ENCODE data around the gene PLPP1.

Gene PLPP1

GRCh38 chr5:55497712-55498111 is 37.1 kb downstream of the PLPP1 start:
- peaks cover 5% of the 10 kb centered on the region for H3K36me3 Mint-ChIP-seq (ENCODE audit: low read depth)
- peak overlapping the region; percentile 7 for H3K27ac Mint-ChIP-seq
- no peaks in the 10 kb centered on the region for H3K9me3 Mint-ChIP-seq
- peaks cover 24% of the 10 kb centered on the region for H3K4me1 Mint-ChIP-seq
- no peaks in the 10 kb centered on the region for H3K27me3 Mint-ChIP-seq (ENCODE audit: low read depth, poor library complexity)
- DNase-seq: no peak
- H3K4me3 Mint-ChIP-seq: no peak overlapping the region
- no peak for TF ChIP-seq CTCF (IDR thresholded peaks at IDR 0.05)

- no peak overlapping the region for H3K4me3 Mint-ChIP-seq
- H3K27ac Mint-ChIP-seq: no peak overlapping the region
- no peak for TF ChIP-seq CTCF (IDR thresholded peaks at IDR 0.05)
- H3K36me3 Mint-ChIP-seq (ENCODE audit: low read depth): peaks cover 6% of the 10 kb centered on the region
- H3K9me3 Mint-ChIP-seq: no peaks in the 10 kb centered on the region
- peaks cover 21% of the 10 kb centered on the region for H3K4me1 Mint-ChIP-seq
- DNase-seq: no peak
- H3K27me3 Mint-ChIP-seq (ENCODE audit: low read depth, poor library complexity): no peaks in the 10 kb centered on the region
Measured at GRCh38 chr5:55495216-55495615, 39.5 kb downstream of the PLPP1 start.

- Mint-ChIP-seq H3K27me3 (ENCODE audit: low read depth, poor library complexity) (no peaks in the 10 kb centered on the region), H3K27ac (no peak overlapping the region), H3K36me3 (ENCODE audit: low read depth) (peaks cover 12% of the 10 kb centered on the region), H3K4me1 (peaks cover 2% of the 10 kb centered on the region), H3K9me3 (no peaks in the 10 kb centered on the region), H3K4me3 (no peak overlapping the region)
- no peak for TF ChIP-seq CTCF (IDR thresholded peaks at IDR 0.05)
- DNase-seq: no peak
Measured at GRCh38 chr5:55492449-55492848, 42.3 kb downstream of the PLPP1 start.

GRCh38 chr5:55485073-55485472 is 49.7 kb downstream of the PLPP1 start:
- Mint-ChIP-seq H3K4me1 (peaks cover 11% of the 10 kb centered on the region), H3K27ac (no peak overlapping the region), H3K4me3 (no peak overlapping the region), H3K36me3 (ENCODE audit: low read depth) (peaks cover 6% of the 10 kb centered on the region), H3K27me3 (ENCODE audit: low read depth, poor library complexity) (no peaks in the 10 kb centered on the region), H3K9me3 (no peaks in the 10 kb centered on the region)
- TF ChIP-seq CTCF (IDR thresholded peaks at IDR 0.05): no peak
- no peak for DNase-seq

- no peak for DNase-seq
- Mint-ChIP-seq H3K27ac (no peak overlapping the region), H3K9me3 (no peaks in the 10 kb centered on the region), H3K27me3 (ENCODE audit: low read depth, poor library complexity) (no peaks in the 10 kb centered on the region), H3K4me3 (no peak overlapping the region), H3K36me3 (ENCODE audit: low read depth) (peaks cover 5% of the 10 kb centered on the region), H3K4me1 (peaks cover 11% of the 10 kb centered on the region)
- no peak for TF ChIP-seq CTCF (IDR thresholded peaks at IDR 0.05)
Measured at GRCh38 chr5:55484531-55484930, 50.2 kb downstream of the PLPP1 start.

- no peak for TF ChIP-seq CTCF (IDR thresholded peaks at IDR 0.05)
Measured at GRCh38 chr5:55483885-55484284, 50.9 kb downstream of the PLPP1 start.

More at GRCh38 chr5:55483885-55484284, 50.9 kb downstream of the PLPP1 start:
- Mint-ChIP-seq H3K4me3 (no peak overlapping the region), H3K4me1 (peaks cover 11% of the 10 kb centered on the region), H3K27me3 (ENCODE audit: low read depth, poor library complexity) (no peaks in the 10 kb centered on the region), H3K36me3 (ENCODE audit: low read depth) (no peaks in the 10 kb centered on the region), H3K27ac (peak overlapping the region; percentile 56), H3K9me3 (no peaks in the 10 kb centered on the region)
- no peak for DNase-seq

Data from nephron progenitor cell (in vitro differentiated cells).